GM19438 (cell line): Measurements from ENCODE around the gene KCNJ3.
"Not testable (repeated sequence)": the region's sequence is repeated elsewhere in the genome, so short reads cannot be mapped to it uniquely, and the experiment has no call there.

Experiments
- ATAC-seq: cut with Tn5 transposase; IDR thresholded peaks from one replicate; pipeline ENCODE4 v1.9.1; 2021; ENCODE audit warnings: low read depth; ENCODE audit not compliant: unreplicated experiment

The KCNJ3 gene

GRCh38 chr2:154832711-154833110 is 134.2 kb downstream of the KCNJ3 start:
- ATAC-seq, result no peak

- no peak for ATAC-seq
These were observed 138.1 kb downstream of the KCNJ3 start for GRCh38 chr2:154836632-154837031.

- no peak for ATAC-seq
These were observed 138.5 kb downstream of the KCNJ3 start for GRCh38 chr2:154837035-154837434.

GRCh38 chr2:154844513-154844912 is 146.0 kb downstream of the KCNJ3 start:
- ATAC-seq, result no peak

- no peak for ATAC-seq
These were observed 148.3 kb downstream of the KCNJ3 start for GRCh38 chr2:154846842-154847241.

- ATAC-seq, result no peak
These were observed 151.0 kb downstream of the KCNJ3 start for GRCh38 chr2:154849482-154849881.

- no peak for ATAC-seq
These were observed 152.0 kb downstream of the KCNJ3 start for GRCh38 chr2:154850532-154850931.

GRCh38 chr2:154855138-154855537 is 156.6 kb downstream of the KCNJ3 start:
- ATAC-seq, result no peak

GRCh38 chr2:154867151-154867550 is 168.7 kb downstream of the KCNJ3 start:
- ATAC-seq, result not testable (repeated sequence)

GRCh38 chr2:154875999-154876398 is 177.5 kb downstream of the KCNJ3 start:
- ATAC-seq, result no peak

GRCh38 chr2:154882725-154883124 is 184.2 kb downstream of the KCNJ3 start:
- no peak for ATAC-seq

- ATAC-seq, result no peak
These were observed 187.8 kb downstream of the KCNJ3 start for GRCh38 chr2:154886316-154886715.

GRCh38 chr2:154898269-154898668 is 199.8 kb downstream of the KCNJ3 start:
- ATAC-seq, result no peak

- no peak for ATAC-seq
These were observed 202.6 kb downstream of the KCNJ3 start for GRCh38 chr2:154901063-154901462.
